Measurements from ENCODE around the gene AIF1L. TPM values are rescaled to one million over a fixed set of nuclear protein-coding genes. Genes with fewer than 3 reads are reported as not detected.

The AIF1L gene
- total RNA-seq, 1 donor from 2014 or later = 0.60 TPM

GRCh38 chr9:131162886-131163285, 66.6 kb downstream of the AIF1L start:
- DNase-seq (ENCODE audit: low read depth in 2 of 2) = no peak

GRCh38 chr9:131165523-131165922, 69.2 kb downstream of the AIF1L start:
- no peak for DNase-seq (ENCODE audit: low read depth in 2 of 2)

GRCh38 chr9:131167146-131167692, 70.9 kb downstream of the AIF1L start:
- no peak for DNase-seq (ENCODE audit: low read depth in 2 of 2)

GRCh38 chr9:131167936-131168335, 71.6 kb downstream of the AIF1L start:
- no peak for DNase-seq (ENCODE audit: low read depth in 2 of 2)

- DNase-seq (ENCODE audit: low read depth in 2 of 2) = no peak
Observed at GRCh38 chr9:131169563-131170240, 73.4 kb downstream of the AIF1L start.

Other genes with a start within 250 kb of the AIF1L start
- gene QRFP, start 199.7 kb upstream of the AIF1L start, total RNA-seq = not detected in 2 replicates
- gene FIBCD1, start 157.3 kb upstream of the AIF1L start, total RNA-seq = not detected in 2 replicates
- 0.65 and 2.6 TPM in 2 replicates for gene LAMC3, start 87.4 kb upstream of the AIF1L start, total RNA-seq
- 6.5 and 7.5 TPM in 2 replicates for gene NUP214, start 29.1 kb downstream of the AIF1L start, total RNA-seq
- 3.3 and 3.8 TPM in 2 replicates for gene FAM78A, start 180.0 kb downstream of the AIF1L start, total RNA-seq
- gene PLPP7, start 193.2 kb downstream of the AIF1L start, total RNA-seq = 1.5 and 2.0 TPM in 2 replicates